ENCODE results near the gene TARBP1.

DNA sequence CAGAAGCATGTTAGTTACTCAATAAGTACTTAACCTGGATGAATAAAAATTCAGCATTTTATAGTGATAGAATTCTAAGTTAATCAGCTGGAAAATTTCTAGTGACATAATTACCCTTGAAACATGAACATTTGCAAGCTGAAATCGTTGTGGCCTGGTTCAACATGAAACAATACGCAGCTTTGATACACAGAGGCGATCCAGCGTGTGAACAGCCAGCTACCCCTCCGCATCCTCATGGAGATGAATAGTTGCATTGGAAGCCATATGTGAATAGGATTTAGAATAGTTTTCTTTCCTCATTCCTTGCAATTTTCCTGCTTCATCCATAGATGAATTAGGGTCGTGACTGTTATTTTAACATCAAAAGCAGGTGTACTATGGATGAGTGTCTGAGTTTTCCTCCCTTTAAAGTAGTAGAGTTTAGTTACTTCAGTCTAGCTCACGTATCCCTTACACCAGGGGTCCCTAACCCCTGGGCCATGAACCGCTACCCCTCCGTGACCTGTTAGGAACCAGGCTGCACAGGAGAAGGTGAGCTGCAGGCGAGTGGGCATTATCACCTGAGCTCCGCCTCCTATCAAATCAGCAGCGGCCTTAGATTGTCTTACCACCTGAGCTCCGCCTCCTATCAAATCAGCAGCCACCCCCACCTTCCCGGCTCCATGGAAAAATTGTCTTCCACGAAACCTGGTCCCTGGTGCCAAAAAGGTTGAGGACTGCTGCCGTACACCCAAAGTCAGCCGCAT lies 6.2 kb upstream of the TARBP1 start:
- TF ChIP-seq EZH2 (IDR thresholded peaks at IDR 0.05; ENCODE audit: insufficient read depth, low read length): no peak
- TF ChIP-seq CTCF (IDR thresholded peaks at IDR 0.05; ENCODE audit: insufficient read depth, low read depth, low read length): no peak
